GM19455 (cell line): Measurements from ENCODE around the gene UQCC2.

ENCODE experiments used
- ATAC-seq: cut with Tn5 transposase; IDR thresholded peaks from one replicate; pipeline ENCODE4 v1.9.1; 2021; ENCODE audit not compliant: unreplicated experiment

UQCC2 gene

GRCh38 chr6:33692078-33692759 is 19.3 kb downstream of the UQCC2 start:
- no peak for ATAC-seq

DNA sequence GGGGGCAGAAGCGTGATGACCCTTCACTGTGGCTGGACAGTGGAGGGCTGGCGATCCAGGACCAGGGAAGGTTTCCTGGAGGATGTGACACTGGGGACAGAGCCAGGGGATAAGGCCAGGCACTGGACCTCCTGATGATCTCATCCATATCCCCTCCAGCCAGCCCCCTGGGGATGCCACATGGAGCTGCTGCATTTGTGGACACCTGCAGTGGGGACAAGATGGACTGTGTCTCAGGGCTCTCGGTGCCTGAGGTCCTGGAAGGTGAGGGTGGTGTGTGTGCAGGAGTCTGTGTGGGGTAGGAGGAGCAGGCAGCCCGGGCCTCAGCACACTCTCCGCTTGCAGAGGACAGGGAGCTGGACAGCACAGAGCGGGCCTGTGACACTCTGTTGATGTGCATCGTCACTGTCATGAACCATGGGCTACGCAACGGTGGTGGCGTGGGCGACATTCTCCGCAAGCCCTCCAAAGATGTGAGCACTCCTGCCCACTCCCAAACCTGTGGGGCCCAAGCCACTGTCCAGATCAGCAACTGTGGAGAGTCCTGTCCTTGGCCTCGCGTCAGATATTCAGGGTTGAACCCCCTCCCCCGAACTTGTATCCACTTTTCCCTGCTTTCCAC is 19.9 kb downstream of the UQCC2 start:
- ATAC-seq, result no peak

DNA sequence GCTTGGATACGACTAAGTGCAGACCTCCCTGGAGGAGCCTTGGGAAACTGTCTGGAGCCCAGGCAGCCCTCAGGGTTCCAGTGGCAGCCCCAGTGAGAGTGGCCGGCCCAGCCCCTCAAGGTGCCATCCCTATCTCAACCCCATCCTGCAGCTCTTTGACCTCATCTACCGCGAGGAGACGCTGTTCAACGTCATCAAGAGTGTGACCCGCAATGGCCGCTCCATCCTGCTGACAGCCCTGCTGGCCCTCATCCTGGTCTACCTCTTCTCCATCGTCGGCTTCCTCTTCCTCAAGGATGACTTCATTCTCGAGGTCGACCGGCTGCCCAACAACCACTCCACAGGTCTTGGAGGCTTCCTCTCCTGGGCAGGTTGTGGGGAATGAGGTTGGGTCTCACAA is 20.7 kb downstream of the UQCC2 start:
- ATAC-seq, result no peak

DNA sequence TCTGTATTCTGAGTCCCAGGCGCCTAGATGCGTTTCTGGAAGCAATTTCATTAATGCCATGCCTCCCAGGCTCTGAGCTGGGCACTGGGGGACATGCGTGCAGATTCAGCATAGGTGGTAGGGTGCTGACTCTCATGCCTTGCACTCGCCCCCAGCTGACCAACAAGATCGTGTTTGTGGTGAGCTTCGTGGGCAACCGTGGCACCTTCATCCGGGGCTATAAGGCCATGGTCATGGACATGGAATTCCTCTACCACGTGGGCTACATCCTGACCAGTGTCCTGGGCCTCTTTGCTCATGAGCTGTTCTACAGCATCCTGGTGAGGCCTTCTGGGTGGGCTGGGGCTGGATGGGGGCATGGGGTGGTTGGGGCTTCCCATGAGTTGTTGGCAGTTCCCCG is 21.6 kb downstream of the UQCC2 start:
- ATAC-seq, result no peak

DNA sequence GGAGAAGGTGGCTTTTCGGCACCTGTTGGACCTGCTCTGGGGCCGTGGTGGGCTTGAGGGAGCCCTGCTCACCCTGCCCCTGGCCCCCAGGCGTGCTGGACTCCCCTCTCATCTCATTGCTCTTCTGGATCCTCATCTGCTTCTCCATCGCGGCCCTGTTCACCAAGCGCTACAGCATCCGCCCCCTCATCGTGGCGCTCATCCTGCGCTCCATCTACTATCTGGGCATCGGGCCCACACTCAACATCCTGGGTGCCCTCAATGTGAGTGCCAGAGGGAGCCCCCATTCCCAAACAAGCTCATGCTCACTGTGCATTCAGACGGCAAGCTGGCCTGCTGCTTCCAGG is 22.4 kb downstream of the UQCC2 start:
- ATAC-seq, result no peak

DNA sequence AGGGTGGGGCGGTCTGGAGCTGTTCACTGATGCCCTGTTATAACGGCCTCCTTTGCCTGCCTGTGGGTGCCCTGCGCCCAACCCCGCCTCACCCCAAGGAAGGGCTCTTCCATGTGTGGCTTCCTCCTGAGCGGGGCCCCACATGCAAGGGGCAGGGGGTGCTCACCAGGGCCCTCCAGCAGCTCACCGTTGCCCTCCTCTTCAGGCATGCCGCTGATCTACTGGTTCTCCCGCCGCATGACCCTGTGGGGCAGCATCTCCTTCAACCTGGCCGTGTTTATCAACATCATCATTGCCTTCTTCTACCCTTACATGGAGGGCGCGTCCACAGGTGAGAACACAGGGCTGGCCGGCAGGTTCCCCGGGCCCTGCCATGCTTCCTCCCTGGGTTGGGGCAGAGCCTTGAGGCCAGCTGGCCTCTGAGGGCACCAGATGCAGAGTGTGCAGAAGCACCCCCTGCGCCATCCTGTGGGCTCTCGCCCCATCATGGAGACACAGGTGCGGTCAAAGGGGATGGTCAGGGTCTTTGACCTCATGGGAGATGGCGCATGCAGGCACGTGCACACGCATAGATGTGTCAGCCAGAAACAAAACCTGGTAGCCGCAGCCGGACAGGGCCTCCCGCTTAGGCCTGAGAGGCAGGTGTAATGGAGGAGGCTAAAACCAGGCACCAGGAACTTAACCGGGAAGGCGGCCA is 22.9 kb downstream of the UQCC2 start:
- no peak for ATAC-seq

DNA sequence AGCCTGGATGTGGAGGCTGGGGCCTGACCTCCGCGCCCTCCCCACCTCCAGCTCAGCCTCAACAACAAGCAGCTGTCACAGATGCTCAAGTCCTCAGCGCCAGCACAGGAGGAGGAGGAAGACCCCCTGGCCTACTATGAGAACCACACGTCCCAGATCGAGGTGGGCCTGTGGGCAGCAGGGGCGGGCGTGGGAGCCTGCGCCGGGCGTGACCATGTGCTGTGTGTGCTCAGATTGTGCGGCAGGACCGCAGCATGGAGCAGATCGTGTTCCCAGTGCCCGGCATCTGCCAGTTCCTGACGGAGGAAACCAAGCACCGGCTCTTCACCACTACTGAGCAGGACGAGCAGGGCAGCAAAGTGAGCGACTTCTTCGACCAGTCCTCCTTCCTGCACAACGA is 23.5 kb downstream of the UQCC2 start:
- no peak for ATAC-seq

DNA sequence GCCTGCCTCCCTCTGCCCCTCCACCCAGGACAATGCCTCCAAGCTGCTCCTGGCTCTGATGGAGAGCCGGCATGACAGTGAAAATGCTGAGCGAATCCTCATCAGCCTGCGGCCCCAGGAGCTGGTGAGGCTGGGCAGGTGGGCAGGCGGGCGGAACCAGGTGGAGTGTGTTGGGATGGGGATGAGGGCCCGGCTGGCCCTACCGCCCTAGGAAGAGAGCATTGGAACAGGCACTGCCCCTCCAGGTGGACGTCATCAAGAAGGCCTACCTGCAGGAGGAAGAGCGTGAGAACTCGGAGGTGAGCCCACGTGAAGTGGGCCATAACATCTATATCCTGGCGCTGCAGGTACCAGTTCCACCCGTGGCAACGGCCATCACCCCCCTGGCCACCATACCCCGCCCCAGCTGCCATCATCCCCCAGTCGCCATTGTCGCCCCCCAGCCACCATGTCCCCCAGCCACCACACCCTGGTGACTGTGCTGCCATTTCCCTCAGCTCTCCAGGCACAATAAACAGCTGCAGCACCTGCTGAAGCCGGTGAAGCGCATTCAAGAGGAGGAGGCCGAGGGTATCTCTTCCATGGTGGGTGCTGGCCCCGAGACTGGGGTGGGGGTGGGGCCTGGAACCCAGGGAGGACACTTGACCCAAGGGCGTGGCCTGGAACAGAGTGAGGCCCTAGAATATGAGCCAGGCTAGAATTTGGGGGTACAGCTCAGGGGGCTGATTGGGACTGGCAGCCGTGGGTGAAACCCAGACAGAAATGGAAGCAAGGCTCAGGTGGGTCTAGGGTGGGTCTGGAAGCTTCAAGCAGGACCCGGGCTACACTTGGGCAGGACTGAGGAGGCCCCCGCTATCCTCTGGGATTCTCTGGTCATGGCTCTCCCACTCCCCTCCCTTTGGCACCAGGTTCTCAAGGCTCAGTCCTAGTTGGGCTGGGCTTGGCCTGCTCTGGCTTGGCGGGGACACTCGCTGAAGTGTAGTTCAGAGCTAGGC is 24.2 kb downstream of the UQCC2 start:
- no peak for ATAC-seq

- ATAC-seq, result no peak
These were observed 25.1 kb downstream of the UQCC2 start for GRCh38 chr6:33686225-33686924.

DNA sequence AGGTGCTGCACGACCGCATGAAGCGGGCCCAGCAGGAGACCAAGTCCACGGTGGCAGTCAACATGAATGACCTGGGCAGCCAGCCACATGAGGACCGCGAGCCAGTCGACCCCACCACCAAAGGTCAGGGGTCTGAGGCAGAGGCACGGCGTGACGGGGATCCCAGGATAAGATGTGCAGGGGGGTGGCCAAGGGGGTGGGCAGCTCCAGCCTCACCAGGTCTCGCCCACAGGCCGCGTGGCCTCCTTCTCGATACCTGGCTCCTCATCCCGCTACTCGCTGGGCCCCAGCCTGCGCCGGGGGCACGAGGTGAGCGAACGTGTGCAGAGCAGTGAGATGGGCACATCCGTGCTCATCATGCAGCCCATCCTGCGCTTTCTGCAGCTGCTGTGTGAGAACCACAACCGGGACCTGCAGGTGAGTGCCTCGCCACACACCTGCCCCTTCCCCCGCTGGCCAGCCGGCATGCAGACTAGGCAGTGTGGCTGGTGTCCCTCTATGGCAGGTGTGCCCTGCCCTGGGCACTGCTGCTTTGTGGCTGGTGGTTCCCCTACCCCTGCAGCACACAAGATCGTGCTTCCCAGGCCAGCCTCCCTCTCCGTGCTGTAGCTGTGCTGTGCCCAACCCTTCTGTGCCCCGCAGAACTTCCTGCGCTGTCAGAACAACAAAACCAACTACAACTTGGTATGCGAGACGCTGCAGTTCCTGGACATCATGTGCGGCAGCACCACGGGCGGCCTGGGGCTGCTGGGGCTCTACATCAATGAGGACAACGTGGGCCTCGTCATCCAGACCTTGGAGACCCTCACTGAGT is 25.9 kb downstream of the UQCC2 start:
- ATAC-seq, result no peak

DNA sequence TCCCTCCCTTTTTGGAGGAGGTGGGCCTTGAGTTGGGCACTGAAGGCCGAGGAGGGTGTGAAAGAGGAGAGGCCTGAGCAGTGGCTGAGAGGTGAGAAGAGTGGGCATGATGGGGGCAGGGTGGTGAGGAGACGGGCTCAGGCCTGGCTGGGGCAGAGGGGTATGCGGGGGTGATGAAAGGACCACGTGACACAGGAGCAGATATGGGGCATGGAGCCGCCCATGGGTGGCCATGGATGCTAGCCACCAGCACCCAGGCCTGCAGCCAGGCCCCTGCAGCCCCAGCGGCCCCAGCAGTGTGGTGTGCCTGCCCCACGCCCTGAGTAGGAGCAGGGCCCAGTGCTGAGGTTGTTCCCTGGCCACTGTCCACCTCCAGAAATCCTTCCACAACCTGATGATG is 26.5 kb downstream of the UQCC2 start:
- ATAC-seq, result no peak

DNA sequence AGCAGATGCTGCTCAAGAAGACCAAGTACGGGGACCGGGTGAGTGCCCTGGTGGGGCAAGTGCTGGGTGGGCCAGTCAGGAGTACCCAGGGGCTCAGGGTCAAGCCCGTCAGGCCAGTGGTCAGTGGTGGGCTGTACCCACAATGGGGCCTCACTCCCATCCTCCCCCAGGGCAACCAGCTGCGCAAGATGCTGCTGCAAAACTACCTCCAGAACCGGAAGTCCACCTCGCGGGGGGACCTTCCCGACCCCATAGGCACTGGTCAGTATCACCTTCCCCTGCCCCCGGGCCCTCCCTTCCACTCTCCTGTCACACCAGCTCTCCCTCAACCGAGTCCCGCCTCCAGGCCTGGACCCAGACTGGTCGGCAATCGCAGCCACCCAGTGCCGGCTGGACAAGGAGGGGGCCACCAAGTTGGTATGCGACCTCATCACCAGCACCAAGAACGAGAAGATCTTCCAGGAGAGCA is 27.0 kb downstream of the UQCC2 start:
- ATAC-seq, result no peak

- ATAC-seq, result no peak
These were observed 27.7 kb downstream of the UQCC2 start for GRCh38 chr6:33683576-33684427.

- no peak for ATAC-seq
These were observed 28.4 kb downstream of the UQCC2 start for GRCh38 chr6:33683051-33683571.

DNA sequence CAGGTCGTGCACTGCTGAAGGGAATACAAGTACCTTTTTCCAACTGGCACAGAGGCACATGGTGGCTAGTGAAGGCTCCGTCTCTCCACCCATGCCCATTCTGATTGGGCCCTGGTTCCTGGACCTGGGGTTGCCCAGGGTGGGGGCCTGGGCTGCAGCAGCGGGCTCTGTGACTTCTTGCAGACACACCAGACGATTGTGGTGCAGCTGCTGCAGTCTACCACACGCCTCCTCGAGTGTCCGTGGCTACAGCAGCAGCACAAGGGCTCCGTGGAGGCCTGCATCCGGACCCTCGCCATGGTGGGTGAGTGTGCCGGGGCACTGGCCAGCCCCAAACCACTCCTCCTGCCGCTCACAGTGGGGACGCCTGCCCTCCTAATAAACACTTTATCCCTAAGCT is 29.2 kb downstream of the UQCC2 start:
- ATAC-seq, result no peak

- no peak for ATAC-seq
These were observed 31.7 kb downstream of the UQCC2 start for GRCh38 chr6:33679761-33680160.

- ATAC-seq, result no peak
These were observed 32.5 kb downstream of the UQCC2 start for GRCh38 chr6:33678932-33679490.

DNA sequence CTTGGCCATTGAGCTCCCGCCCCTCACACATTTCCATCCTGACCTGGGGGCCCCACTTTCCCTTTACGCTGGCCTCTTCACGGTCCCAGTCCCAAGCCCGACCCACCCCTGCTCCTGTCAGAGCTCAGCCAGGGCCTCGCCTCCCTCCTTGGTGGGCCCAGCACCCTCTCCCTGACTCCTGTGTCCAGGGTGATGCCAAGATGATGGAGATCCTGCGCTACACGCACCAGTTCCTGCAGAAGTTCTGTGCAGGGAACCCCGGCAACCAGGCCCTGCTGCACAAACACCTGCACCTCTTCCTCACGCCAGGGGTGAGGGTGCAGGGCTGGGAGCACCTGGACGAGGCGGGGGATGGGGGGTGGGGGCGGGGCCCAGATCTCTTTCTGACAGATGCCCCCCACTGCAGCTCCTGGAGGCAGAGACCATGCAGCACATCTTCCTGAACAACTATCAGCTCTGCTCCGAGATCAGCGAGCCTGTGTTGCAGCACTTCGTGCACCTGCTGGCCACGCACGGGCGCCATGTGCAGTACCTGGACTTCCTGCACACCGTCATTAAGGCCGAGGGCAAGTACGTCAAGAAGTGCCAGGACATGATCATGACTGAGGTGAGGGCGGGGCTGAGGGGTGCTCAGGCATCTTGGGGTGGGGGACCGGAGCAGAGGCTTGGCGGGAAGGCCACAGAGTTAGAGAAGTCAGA is 33.1 kb downstream of the UQCC2 start:
- no peak for ATAC-seq
